Muscle layer of duodenum (tissue), 2 donors: ENCODE measurements around the gene SLC6A9.

Experiments
- H3K27ac ChIP-seq: one replicate; pipeline ENCODE4 v1.7.0; 2013; ENCODE audit warnings: mild to moderate bottlenecking, low read length
- H3K27me3 ChIP-seq: one replicate; pipeline ENCODE4 v1.7.0; 2013; ENCODE audit warnings: low read depth, mild to moderate bottlenecking, control low read depth, low read length
- H3K36me3 ChIP-seq, 2 donors: one replicate each; pipeline ENCODE4 v1.7.0; 2013; ENCODE audit warnings: low read length in 2 of 2, control low read depth in 1 of 2, mild to moderate bottlenecking in 1 of 2; ENCODE audit not compliant: insufficient read depth in 2 of 2, control insufficient read depth in 1 of 2
- H3K4me1 ChIP-seq, 2 donors: one replicate each; pipeline ENCODE4 v1.7.0; 2013; ENCODE audit warnings: low read length in 2 of 2, mild to moderate bottlenecking in 2 of 2, control low read depth in 1 of 2, moderate library complexity in 1 of 2; ENCODE audit not compliant: insufficient read depth in 2 of 2, control insufficient read depth in 1 of 2
- H3K4me3 ChIP-seq, 2 donors: one replicate each; pipeline ENCODE4 v1.7.0; 2013; ENCODE audit warnings: low read length in 2 of 2, low read depth in 1 of 2, mild to moderate bottlenecking in 1 of 2
- H3K9me3 ChIP-seq, 2 donors: one replicate each; pipeline ENCODE4 v1.7.0; 2013; ENCODE audit warnings: low read length in 2 of 2, control low read depth in 1 of 2, mild to moderate bottlenecking in 1 of 2; ENCODE audit not compliant: control insufficient read depth in 1 of 2
- donor health status: healthy.

Gene SLC6A9

DNA sequence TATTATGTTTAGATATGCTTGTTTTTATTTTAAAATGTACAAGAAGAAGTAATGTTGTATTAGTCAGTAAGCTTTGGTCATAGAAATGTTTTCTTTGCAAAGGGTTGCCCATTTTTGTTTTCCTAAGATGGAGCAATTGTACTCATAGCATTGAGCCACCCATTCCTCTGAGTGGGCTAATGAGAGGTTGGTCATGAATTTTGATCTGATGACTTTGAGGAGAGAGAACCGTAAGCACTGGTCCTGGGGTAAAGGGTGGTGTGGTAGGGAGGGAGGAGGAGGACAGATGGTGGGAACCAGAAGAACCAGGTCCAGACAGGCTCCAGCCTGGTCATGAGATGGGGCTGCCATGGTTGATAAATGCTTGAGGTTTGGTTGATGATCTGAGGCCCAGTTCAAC lies 15.9 kb upstream of the SLC6A9 start:
- peaks cover 3 to 5% of the 10 kb centered on the region in 2 donors for H3K4me1 ChIP-seq
- no peaks in the 10 kb centered on the region for H3K36me3 ChIP-seq
- no peaks in the 10 kb centered on the region for H3K9me3 ChIP-seq
- no peak overlapping the region for H3K27ac ChIP-seq
- no peaks in the 10 kb centered on the region for H3K27me3 ChIP-seq
- no peak overlapping the region for H3K4me3 ChIP-seq

- Histone ChIP-seq H3K9me3 (no peaks in the 10 kb centered on the region), H3K36me3 (no peaks in the 10 kb centered on the region), H3K27me3 (no peaks in the 10 kb centered on the region), H3K4me3 (no peak overlapping the region), H3K4me1 (peaks cover under 1 to 3% of the 10 kb centered on the region in 2 donors), H3K27ac (no peak overlapping the region)
Observed at GRCh38 chr1:44045064-44045463, 13.8 kb upstream of the SLC6A9 start.

DNA sequence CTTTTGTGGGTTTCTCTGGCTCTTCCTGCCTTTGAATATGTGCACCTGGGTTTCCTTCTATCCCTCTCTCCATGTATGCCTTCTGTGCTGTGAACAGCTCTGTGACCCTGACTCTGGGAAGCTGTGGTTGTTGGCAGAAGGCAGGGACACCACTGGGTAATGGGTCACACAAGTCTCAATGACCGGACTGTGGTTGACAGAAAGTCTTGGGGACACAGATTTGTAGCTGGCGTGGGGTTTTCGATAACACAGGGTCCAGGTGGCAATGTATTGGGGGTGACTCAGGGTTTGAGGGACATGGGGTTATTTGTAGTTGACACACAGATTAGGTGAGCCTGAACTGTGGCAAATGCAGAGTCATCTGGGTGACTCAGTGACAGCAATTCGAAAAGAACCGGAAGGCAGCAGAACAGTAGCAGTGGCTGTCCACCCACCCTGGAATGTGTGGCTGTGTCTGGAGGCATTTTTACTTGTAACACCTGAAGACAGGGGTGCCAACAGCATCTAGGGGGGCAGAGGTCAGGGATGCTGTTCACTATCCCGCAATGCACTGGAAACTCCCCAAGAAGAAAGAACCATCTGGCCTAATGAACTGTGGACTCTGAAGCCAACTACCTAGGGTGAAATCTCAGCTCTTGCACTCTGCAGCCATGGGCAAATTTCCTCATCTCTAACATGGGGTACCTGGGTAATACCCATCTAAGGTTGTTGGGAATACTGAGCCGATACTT lies 13.0 kb upstream of the SLC6A9 start:
- Histone ChIP-seq H3K4me3 (no peak overlapping the region), H3K27ac (no peak overlapping the region), H3K4me1 (peaks cover 0 to 3% of the 10 kb centered on the region in 2 donors)

DNA sequence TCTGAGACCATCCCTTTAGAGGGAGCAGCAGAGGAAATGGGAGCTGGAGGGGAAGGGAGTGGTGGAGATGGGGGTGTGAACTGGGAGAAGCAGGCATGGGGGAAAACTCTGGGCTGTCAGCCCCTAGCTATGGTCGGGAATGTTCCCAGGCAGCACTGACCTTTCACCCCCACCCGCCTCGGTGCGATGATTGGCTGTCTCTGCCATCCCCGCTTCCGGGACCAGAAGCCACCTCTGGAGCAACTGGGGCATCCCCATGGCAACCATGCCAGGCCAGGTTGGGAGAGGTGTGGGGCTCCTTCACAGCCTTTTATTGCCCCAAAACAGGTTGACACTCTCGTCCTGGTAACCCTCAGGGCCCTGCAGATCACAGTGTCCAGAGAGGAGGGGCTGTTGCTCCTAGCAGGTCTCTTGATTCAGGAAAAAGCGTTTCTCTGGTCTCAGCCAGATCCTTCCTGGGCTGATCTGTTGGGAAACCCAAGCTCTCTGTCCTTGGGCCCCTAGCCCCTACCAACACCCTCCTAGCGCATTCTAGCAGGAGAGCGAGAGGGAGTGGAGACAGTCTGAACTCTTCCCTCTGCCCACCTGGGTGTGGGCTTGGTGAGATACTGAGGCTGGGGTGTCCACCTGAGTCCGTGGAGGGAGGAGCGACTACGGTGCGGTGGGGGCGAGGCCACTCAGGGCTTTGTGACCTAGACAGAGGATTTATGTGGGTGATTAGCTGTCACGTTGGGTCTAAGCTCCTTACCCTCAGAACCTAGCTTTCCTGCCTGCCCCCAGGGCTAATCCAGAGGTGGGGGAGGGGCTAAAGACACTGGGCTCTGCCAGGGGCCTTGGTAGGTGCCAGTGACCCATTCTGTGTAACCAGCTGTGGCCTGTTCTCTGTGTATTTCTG lies 12.2 kb upstream of the SLC6A9 start:
- H3K9me3 ChIP-seq, result no peaks in the 10 kb centered on the region
- no peak overlapping the region for H3K27ac ChIP-seq
- H3K27me3 ChIP-seq, result no peaks in the 10 kb centered on the region
- H3K4me3 ChIP-seq, result no peak overlapping the region
- peaks cover 0 to 3% of the 10 kb centered on the region in 2 donors for H3K4me1 ChIP-seq
- H3K36me3 ChIP-seq, result no peaks in the 10 kb centered on the region

More for the DNA sequence above, 13.0 kb upstream of the SLC6A9 start:
- no peaks in the 10 kb centered on the region for H3K27me3 ChIP-seq
- H3K36me3 ChIP-seq, result no peaks in the 10 kb centered on the region
- H3K9me3 ChIP-seq, result no peaks in the 10 kb centered on the region

DNA sequence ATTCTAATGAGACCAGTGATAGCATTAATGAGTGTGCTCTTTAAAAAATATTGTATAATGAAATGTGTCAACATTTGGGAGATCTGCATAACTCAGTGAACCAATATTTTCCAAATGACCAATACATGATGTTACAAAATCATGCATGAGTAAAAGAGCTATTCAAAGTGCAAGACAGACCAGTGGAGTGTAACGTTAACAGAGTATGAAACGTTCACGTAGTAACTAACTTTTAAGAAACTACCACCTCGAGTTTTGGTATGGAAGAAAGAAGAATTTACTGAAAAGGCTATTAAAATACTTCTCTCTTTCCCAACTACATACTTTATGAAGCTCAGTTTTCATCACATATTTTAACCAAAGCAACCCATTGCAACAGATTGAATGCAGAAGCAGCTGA lies 9.6 kb upstream of the SLC6A9 start:
- peaks cover 1 to 11% of the 10 kb centered on the region in 2 donors for H3K4me1 ChIP-seq
- no peaks in the 10 kb centered on the region for H3K27me3 ChIP-seq
- H3K9me3 ChIP-seq, result no peaks in the 10 kb centered on the region
- H3K36me3 ChIP-seq, result no peaks in the 10 kb centered on the region
- H3K27ac ChIP-seq, result no peak overlapping the region
- no peak overlapping the region for H3K4me3 ChIP-seq

DNA sequence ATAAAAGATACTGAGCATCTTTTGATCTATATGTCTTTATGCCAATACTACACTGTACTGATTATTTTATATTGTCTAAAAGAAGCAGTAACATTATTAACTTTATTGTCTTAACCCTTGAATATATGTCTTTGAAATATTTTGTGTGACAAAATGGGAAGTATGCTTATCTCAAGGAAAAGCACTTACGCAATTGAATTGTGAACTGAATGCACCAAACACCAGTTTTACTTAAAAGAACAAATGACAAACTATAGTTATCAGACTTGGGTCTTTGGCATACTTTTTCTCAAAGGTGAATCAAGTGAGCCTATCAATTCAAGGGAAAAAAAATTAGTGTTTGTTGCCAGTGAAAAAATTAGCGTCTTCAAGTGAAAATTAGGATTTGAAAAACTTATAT lies 9.2 kb upstream of the SLC6A9 start:
- Histone ChIP-seq H3K36me3 (no peaks in the 10 kb centered on the region), H3K4me3 (no peak overlapping the region), H3K27ac (no peak overlapping the region), H3K27me3 (no peaks in the 10 kb centered on the region), H3K4me1 (peaks cover 5 to 15% of the 10 kb centered on the region in 2 donors), H3K9me3 (no peaks in the 10 kb centered on the region)

GRCh38 chr1:44038876-44039657 lies 7.8 kb upstream of the SLC6A9 start:
- no peaks in the 10 kb centered on the region for H3K36me3 ChIP-seq
- peaks cover 5 to 20% of the 10 kb centered on the region in 2 donors for H3K4me1 ChIP-seq
- no peaks in the 10 kb centered on the region for H3K27me3 ChIP-seq
- H3K27ac ChIP-seq, result no peak overlapping the region
- H3K4me3 ChIP-seq, result no peak overlapping the region
- H3K9me3 ChIP-seq, result no peaks in the 10 kb centered on the region

DNA sequence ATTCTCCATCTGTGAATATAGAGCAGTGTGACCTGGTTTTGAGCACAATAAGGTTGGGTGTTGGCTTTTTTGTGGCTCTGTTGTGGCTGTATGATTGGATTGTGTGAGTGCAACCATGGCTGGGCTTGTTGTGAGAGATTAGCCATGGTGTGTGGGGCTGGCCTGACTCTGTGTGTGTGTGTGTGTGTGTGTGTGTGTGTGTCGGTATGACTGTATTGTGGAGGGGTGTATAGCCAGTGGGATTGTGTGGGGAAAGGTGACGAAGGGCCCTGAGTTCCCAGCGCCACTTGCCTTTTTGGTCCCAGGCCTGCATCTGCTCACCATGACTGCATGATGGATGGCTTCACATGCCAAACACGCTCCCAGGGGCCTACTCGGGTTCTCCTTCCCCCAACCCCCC lies 5.9 kb upstream of the SLC6A9 start:
- no peaks in the 10 kb centered on the region for H3K9me3 ChIP-seq
- H3K27me3 ChIP-seq, result no peaks in the 10 kb centered on the region
- H3K36me3 ChIP-seq, result no peaks in the 10 kb centered on the region
- H3K4me1 ChIP-seq, result peaks cover 5 to 27% of the 10 kb centered on the region in 2 donors
- H3K27ac ChIP-seq, result no peak overlapping the region
- H3K4me3 ChIP-seq, result no peak overlapping the region

GRCh38 chr1:44036409-44037139 lies 5.3 kb upstream of the SLC6A9 start:
- Histone ChIP-seq H3K9me3 (no peaks in the 10 kb centered on the region), H3K36me3 (no peaks in the 10 kb centered on the region), H3K4me3 (no peak overlapping the region), H3K27ac (no peak overlapping the region), H3K4me1 (peaks cover 5 to 33% of the 10 kb centered on the region in 2 donors), H3K27me3 (no peaks in the 10 kb centered on the region)

GRCh38 chr1:44035726-44036408 lies 4.6 kb upstream of the SLC6A9 start:
- no peak overlapping the region for H3K27ac ChIP-seq
- peaks cover 5 to 36% of the 10 kb centered on the region in 2 donors for H3K4me1 ChIP-seq
- H3K4me3 ChIP-seq, result no peak overlapping the region
- no peaks in the 10 kb centered on the region for H3K9me3 ChIP-seq
- no peaks in the 10 kb centered on the region for H3K27me3 ChIP-seq
- no peaks in the 10 kb centered on the region for H3K36me3 ChIP-seq
